Vagina (tissue), 2 donors: ENCODE results near the gene AQP11. TPM values are rescaled to one million over a fixed set of nuclear protein-coding genes. Genes with fewer than 3 reads are reported as not detected.
"Not testable (repeated sequence)": the region's sequence is repeated elsewhere in the genome, so short reads cannot be mapped to it uniquely, and the experiment has no call there.

Source experiments
- DNase-seq, 2 donors: peaks; one replicate each; pipeline ENCODE4 v3.0.0-alpha.2; 2017; ENCODE audit errors: extremely low spot score in 2 of 2
- H3K27ac ChIP-seq: fragments of 200-600 bp; sonication (generic); one replicate; pipeline ENCODE4 v1.5.1; 2019
- H3K27me3 ChIP-seq: fragments of 200-600 bp; sonication (generic); one replicate; pipeline ENCODE4 v1.5.1; 2019
- H3K36me3 ChIP-seq, 2 donors: fragments of 200-600 bp; sonication (generic); one replicate each; pipeline ENCODE4 v1.5.1; 2017 to 2019
- H3K4me1 ChIP-seq: fragments of 200-600 bp; sonication (generic); one replicate; pipeline ENCODE4 v1.5.1; 2019
- H3K4me3 ChIP-seq, 2 donors: fragments of 200-600 bp; sonication (generic); 1 replicate in 1 of 2; 2 replicates in 1 of 2; pipeline ENCODE4 v1.5.1; 2016 to 2019
- H3K9me3 ChIP-seq: fragments of 200-600 bp; sonication (generic); one replicate; pipeline ENCODE4 v1.5.1; 2019
- POLR2A ChIP-seq, 2 donors: fragments of 450-650 bp; IDR thresholded peaks; one replicate each; pipeline ENCODE4 v1.6.1; 2017; ENCODE audit warnings: antibody characterized with exemption in 2 of 2, mild to moderate bottlenecking in 2 of 2, moderate library complexity in 2 of 2
- POLR2AphosphoS5 ChIP-seq, 2 donors: sonication (generic); formaldehyde crosslinking; IDR thresholded peaks; one replicate each; pipeline ENCODE4 v1.9.0; 2017; ENCODE audit warnings: antibody characterized with exemption in 2 of 2, mild to moderate bottlenecking in 2 of 2, low read depth in 1 of 2; ENCODE audit not compliant: insufficient read depth in 1 of 2
- intact Hi-C: fragments of 100-400 bp; cut with DNase I; formaldehyde crosslinking; loops from one replicate; pipeline ENCODE4 v1.15.1; 2023
- total RNA-seq: library from RNA; depleted of rRNA; stranded (reverse); fragments of >200 nt; gene quantifications from one replicate; pipeline ENCODE4 v1.2.3, GENCODE V29; 2016
- TF ChIP-seq, protein P1 (sequence below), 3 experiments: fragments of 450-650 bp in 2 of 3; fragments of 200-600 bp in 1 of 3; sonication (generic) in 1 of 3; IDR thresholded peaks; one replicate each; pipeline ENCODE4 v1.5.1; 2017 to 2019; ENCODE audit warnings: antibody characterized with exemption in 3 of 3, mild to moderate bottlenecking in 2 of 3, moderate library complexity in 2 of 3

The AQP11 gene
- total RNA-seq, 1 donor from 2014 or later = 1.7 TPM

DNA sequence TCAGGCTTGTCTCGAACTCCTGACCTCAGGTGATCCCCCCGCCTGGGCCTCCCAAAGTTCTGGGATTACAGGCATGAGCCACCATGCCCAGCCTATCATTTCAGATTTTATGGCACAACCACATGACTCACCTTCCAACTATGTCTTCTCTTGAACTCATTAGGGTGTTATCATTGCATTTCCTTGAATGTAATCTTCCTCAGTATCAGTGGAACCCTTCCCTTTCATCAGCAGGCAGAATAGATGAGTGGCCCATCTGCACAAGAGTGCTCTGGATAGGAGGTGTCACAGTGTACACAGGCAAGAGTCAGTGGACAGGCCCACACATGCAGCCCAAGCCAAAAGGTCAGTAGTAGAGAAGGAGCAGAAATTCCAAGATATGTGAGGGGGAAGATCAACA lies 29.1 kb upstream of the AQP11 start:
- DNase-seq = no peak
- intact Hi-C loops = no loop called here

DNA sequence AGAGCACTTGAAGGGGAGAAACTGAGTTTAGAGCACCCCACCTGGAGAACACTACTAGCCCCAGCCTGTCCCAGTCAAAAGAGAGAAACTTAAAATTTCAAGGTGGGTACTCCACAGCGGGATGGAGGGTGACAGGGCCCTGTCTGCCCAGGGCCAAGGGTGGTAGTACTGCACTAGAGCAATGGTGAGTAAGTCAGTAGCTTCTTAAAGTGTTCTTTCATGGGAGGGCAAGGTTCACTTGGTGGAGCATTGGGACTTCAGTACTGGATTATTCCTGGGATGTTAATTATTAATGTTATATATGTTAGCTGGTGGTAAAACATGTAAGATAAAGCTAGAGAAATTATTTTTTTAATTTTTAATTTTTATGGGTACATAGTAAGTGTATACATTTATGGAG lies 28.5 kb upstream of the AQP11 start:
- H3K27ac ChIP-seq = no peak overlapping the region
- DNase-seq = no peak
- no peaks in the 10 kb centered on the region for H3K9me3 ChIP-seq
- no peak overlapping the region for H3K4me3 ChIP-seq
- H3K27me3 ChIP-seq = no peaks in the 10 kb centered on the region
- H3K36me3 ChIP-seq = no peaks in the 10 kb centered on the region
- peaks cover 6% of the 10 kb centered on the region for H3K4me1 ChIP-seq
- no peak for TF ChIP-seq POLR2A (IDR thresholded peaks at IDR 0.05)
- no peak for TF ChIP-seq POLR2AphosphoS5 (IDR thresholded peaks at IDR 0.05; ENCODE audit: insufficient read depth in 1 of 2, low read depth in 1 of 2)
- TF ChIP-seq, protein P1, sequence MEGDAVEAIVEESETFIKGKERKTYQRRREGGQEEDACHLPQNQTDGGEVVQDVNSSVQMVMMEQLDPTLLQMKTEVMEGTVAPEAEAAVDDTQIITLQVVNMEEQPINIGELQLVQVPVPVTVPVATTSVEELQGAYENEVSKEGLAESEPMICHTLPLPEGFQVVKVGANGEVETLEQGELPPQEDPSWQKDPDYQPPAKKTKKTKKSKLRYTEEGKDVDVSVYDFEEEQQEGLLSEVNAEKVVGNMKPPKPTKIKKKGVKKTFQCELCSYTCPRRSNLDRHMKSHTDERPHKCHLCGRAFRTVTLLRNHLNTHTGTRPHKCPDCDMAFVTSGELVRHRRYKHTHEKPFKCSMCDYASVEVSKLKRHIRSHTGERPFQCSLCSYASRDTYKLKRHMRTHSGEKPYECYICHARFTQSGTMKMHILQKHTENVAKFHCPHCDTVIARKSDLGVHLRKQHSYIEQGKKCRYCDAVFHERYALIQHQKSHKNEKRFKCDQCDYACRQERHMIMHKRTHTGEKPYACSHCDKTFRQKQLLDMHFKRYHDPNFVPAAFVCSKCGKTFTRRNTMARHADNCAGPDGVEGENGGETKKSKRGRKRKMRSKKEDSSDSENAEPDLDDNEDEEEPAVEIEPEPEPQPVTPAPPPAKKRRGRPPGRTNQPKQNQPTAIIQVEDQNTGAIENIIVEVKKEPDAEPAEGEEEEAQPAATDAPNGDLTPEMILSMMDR (IDR thresholded peaks at IDR 0.05) = no peak
- intact Hi-C loops = no loop called here

More for the DNA sequence above, 29.1 kb upstream of the AQP11 start:
- Histone ChIP-seq H3K4me3 (no peak overlapping the region), H3K9me3 (no peaks in the 10 kb centered on the region), H3K27me3 (no peaks in the 10 kb centered on the region), H3K4me1 (peaks cover 6% of the 10 kb centered on the region), H3K27ac (no peak overlapping the region), H3K36me3 (no peaks in the 10 kb centered on the region)
- TF ChIP-seq POLR2A (IDR thresholded peaks at IDR 0.05) (no peak), POLR2AphosphoS5 (IDR thresholded peaks at IDR 0.05; ENCODE audit: insufficient read depth in 1 of 2, low read depth in 1 of 2) (no peak)
- TF ChIP-seq, protein P1 (IDR thresholded peaks at IDR 0.05) = no peak

DNA sequence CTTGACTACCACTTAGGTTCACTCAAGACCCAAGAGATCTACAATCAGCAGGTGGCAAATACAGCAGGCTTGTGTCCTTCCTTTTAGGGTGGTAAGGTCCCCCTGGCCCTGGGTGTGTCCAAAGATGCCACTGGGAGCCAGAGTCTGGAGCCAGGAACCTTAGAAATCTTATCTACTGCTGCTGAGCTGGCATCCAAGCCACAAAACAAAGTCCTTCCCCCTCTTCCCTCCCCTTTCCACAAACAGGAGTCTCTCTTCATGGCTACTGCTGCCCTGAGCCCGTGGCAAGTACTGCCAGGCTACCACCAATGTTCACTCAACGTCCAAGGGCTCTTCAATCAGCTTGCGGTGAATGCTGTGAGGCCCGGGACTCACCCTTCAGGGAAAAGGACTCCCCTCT lies 21.4 kb upstream of the AQP11 start:
- Histone ChIP-seq H3K36me3 (no peaks in the 10 kb centered on the region), H3K4me3 (no peak overlapping the region), H3K27me3 (no peaks in the 10 kb centered on the region), H3K4me1 (no peaks in the 10 kb centered on the region), H3K27ac (no peak overlapping the region), H3K9me3 (no peaks in the 10 kb centered on the region)
- TF ChIP-seq POLR2A (IDR thresholded peaks at IDR 0.05) = no peak
- TF ChIP-seq POLR2AphosphoS5 (IDR thresholded peaks at IDR 0.05; ENCODE audit: insufficient read depth in 1 of 2, low read depth in 1 of 2) = no peak
- TF ChIP-seq, protein P1 (IDR thresholded peaks at IDR 0.05) = no peak
- DNase-seq = no peak
- intact Hi-C loops = no loop called here

DNA sequence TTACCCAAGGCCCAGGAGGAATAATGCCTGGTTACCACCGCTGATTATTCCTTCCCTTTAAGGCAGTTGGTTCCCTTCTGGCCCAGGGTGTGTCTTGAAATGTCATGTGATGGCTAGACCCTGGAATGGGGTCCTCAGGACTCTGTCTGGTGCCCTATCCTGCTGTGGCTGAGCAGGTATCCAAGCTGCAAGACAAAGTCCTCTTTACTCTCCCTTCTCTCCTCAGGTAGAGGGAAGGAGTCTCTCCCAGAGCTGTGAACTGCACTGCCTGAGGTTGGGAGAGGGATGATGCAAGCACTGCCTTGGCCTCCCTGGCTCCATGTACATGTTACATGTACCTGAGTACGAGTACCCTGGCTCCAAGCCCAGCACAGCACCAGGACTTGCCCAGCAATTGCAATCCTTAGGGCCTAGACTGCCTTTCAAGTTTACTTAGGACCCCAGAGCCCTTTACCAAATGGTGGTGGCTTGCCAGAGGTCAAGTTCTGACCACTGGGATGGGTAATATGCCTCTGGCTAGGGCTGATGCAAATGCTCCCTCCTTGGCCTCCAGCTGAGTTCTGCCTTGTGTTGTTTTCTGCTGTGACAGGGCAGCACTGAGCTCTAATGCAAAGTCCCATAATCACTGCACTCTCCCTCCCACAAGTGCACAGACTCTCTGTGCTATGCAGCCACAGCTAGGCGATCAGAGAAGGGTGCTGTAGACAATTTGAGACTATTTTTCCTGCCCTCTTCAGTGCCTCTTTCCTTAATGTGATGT lies 20.7 kb upstream of the AQP11 start:
- DNase-seq = no peak
- TF ChIP-seq POLR2AphosphoS5 (IDR thresholded peaks at IDR 0.05; ENCODE audit: insufficient read depth in 1 of 2, low read depth in 1 of 2) (no peak), POLR2A (IDR thresholded peaks at IDR 0.05) (no peak)
- Histone ChIP-seq H3K27ac (no peak overlapping the region), H3K4me1 (no peaks in the 10 kb centered on the region), H3K27me3 (no peaks in the 10 kb centered on the region), H3K9me3 (no peaks in the 10 kb centered on the region), H3K4me3 (no peak overlapping the region), H3K36me3 (no peaks in the 10 kb centered on the region)
- intact Hi-C loops = no loop called here

DNA sequence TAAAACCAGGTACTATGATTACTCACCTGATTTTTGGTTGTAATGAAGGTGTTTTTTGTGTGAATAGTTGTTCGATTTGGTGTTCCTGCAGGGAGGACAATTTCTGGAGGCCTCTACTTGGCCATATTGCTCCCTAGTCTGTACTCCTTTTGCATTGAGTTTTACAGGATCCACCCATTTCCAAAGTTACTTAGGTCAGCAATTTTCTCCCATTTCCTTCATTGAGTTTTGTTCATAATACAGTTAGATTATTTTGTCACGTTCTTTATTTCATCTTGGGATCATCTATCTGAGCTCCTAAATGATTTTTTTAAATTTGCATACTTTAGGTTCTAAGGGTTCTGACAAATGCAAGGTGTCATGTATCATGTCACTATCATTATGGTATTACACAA lies 20.1 kb upstream of the AQP11 start:
- Histone ChIP-seq H3K27me3 (no peaks in the 10 kb centered on the region), H3K4me3 (no peak overlapping the region), H3K9me3 (no peaks in the 10 kb centered on the region), H3K36me3 (no peaks in the 10 kb centered on the region), H3K27ac (no peak overlapping the region), H3K4me1 (no peaks in the 10 kb centered on the region)
- no peak for DNase-seq
- TF ChIP-seq POLR2A (IDR thresholded peaks at IDR 0.05) (no peak), POLR2AphosphoS5 (IDR thresholded peaks at IDR 0.05; ENCODE audit: insufficient read depth in 1 of 2, low read depth in 1 of 2) (no peak)
- intact Hi-C loops = no loop called here

DNA sequence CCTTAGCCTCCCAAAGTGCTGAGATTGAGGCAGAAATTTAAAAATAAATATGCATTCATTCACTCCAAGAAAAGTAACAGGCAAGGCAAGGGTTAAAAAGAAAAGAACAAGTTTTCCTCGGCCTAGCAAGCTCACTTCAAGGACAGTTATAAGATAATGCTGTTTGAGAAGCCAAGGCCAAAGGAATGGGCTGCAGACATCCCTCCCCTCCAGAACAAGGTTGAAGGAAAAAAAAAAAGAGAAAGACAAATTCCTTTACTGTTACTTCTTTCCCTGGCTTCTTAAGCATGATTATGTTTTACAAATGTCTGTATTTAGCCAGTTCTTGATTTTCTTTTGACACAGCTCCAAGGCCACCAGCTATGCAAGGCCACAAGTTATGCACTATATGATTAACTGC lies 18.9 kb upstream of the AQP11 start:
- intact Hi-C loops, H3K27ac ChIP-seq, H3K27me3 ChIP-seq, H3K4me1 ChIP-seq, H3K4me3 ChIP-seq, DNase-seq, H3K36me3 ChIP-seq, H3K9me3 ChIP-seq: not testable (repeated sequence)

DNA sequence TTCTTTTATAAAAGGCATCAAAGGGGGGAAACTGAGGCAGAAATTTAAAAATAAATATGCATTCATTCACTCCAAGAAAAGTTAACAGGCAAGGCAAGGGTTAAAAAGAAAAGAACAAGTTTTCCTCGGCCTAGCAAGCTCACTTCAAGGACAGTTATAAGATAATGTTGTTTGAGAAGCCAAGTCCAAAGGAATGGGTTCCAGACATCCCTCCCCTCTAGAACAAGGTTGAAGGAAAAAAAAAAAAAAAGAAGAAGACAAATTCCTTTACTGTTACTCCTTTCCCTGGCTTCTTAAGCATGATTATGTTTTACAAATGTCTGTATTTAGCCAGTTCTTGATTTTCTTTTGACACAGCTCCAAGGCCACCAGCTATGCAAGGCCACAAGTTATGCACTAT lies 14.3 kb upstream of the AQP11 start:
- H3K4me1 ChIP-seq, H3K9me3 ChIP-seq, H3K4me3 ChIP-seq, intact Hi-C loops, H3K27ac ChIP-seq, H3K27me3 ChIP-seq, H3K36me3 ChIP-seq, DNase-seq: not testable (repeated sequence)
